ENCODE results near the gene TMEM100. TPM values are rescaled to one million over a fixed set of nuclear protein-coding genes. Genes with fewer than 3 reads are reported as not detected.

The TMEM100 gene
- total and polyA plus RNA-seq, 2 of the 8 experiments (the other 6 are each of a cell fraction or from before 2014, with no cell fraction given) = 0.36 to 0.48 TPM

DNA sequence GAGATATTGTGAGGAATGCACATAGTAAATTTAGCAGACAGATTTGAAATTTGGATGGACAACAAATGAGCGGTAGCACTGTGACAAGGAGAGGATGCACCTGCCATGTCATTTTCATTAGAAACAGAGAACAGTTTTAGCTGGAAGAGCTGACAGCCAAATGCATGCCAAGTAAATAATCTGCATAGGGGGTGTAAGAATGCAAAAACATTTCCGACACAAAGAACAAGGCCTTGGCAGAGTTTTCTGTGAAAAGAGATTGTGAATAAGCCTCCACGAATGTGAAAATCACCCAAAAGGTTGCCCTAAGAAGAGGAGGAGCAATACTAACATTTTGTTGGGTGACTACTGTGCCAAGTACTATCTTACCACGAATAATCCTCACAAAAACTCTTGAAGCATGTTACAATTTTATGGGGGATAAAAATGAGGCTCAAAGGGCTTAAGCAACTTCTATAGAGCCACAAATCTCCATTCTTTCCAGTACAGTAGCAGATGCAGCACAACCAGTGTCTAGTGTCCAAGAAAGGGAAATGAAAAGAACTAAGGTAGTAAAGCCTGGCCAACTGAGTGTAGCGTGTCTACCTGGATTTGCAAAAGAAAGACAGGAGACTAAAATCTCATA is 28.3 kb downstream of the TMEM100 start:
- WGBS, 2 experiments (ENCODE audit: extremely low coverage in 1 of 2, insufficient coverage in 1 of 2, insufficient read length in 1 of 2, insufficient replicate concordance in 2 of 2, low coverage in 1 of 2, low lambda C conversion rate in 2 of 2, missing lambda C conversion rate in 1 of 2) = 65% methylated on average over 5 of the region's 5 CpGs; no CpG with 5 or more reads in 1 of the 2 experiments
- ChIA-PET CTCF (ENCODE audit: partially characterized antibody) (interaction anchor here (1.0 to 1.1 kb wide), 2 partner anchors 11 to 24 kb away, joined by 3 read pairs; no protein-coding TSS in a partner anchor), POLR2A (ENCODE audit: partially characterized antibody) (no interaction called here)
- Histone ChIP-seq H3K18ac (ENCODE audit: extremely low read depth, low read length) (no peak overlapping the region), H4K20me1 (replicated peaks in 1 of 2; ENCODE audit: control insufficient read depth in 1 of 2, insufficient read depth in 2 of 2, low read length in 2 of 2) (no peaks in the 10 kb centered on the region), H3K4me3 (ENCODE audit: extremely low read depth in 1 of 4, insufficient read depth in 2 of 4, low read depth in 3 of 4, low read length in 4 of 4) (no peak overlapping the region), H3K36me3 (ENCODE audit: control insufficient read depth in 2 of 4, insufficient read depth in 4 of 4, low read length in 3 of 4) (no peaks in the 10 kb centered on the region), H3K23ac (ENCODE audit: insufficient read length) (no peak overlapping the region), H2AK5ac (ENCODE audit: low read depth, low read length) (no peak overlapping the region), H3K4ac (replicated peaks; ENCODE audit: insufficient read length, low read depth, low read length) (no peak overlapping the region), H3K14ac (ENCODE audit: insufficient read length) (no peak overlapping the region), H3K4me1 (replicated peaks in 1 of 4; ENCODE audit: control insufficient read depth in 3 of 4, insufficient read depth in 4 of 4, low read length in 3 of 4) (peaks cover 0 to 2% (median 0%) of the 10 kb centered on the region in 4 experiments; a peak in 2 of 7 replicates), H4K8ac (ENCODE audit: extremely low read depth, insufficient read depth, low read length) (no peak overlapping the region), H2BK15ac (ENCODE audit: low read length) (no peak overlapping the region), H3K27ac (ENCODE audit: low read depth, low read length) (no peak overlapping the region), H2BK20ac (ENCODE audit: low read length) (no peak overlapping the region), H3K9ac (replicated peaks in 1 of 4; ENCODE audit: extremely low read depth in 1 of 4, low read depth in 3 of 4, low read length in 3 of 4) (no peak overlapping the region), H2AFZ (ENCODE audit: low read length) (peak overlapping the region; percentile 72; the same call in 1 of the 2 replicates), H4K5ac (ENCODE audit: insufficient read length, low read depth, low read length) (no peak overlapping the region), H3K56ac (replicated peaks; ENCODE audit: insufficient read length, low read depth, low read length) (no peak overlapping the region), H2BK120ac (replicated peaks; ENCODE audit: low read depth, low read length) (no peak overlapping the region), H2BK12ac (ENCODE audit: low read depth, low read length) (no peak overlapping the region), H3K9me3 (ENCODE audit: insufficient read depth in 2 of 2, low read depth in 1 of 2, low read length in 1 of 2) (no peaks in the 10 kb centered on the region), H3K4me2 (ENCODE audit: insufficient read depth in 1 of 2, low read depth in 2 of 2, low read length in 2 of 2) (no peak overlapping the region), H3K27me3 (replicated peaks in 1 of 4; ENCODE audit: control insufficient read depth in 3 of 4, extremely low read depth in 1 of 4, insufficient read depth in 3 of 4, low read length in 3 of 4) (no peaks in the 10 kb centered on the region), H3K23me2 (ENCODE audit: low read depth, low read length) (no peaks in the 10 kb centered on the region), H3K79me2 (ENCODE audit: control insufficient read depth in 1 of 2, insufficient read depth in 2 of 2, low read length in 2 of 2) (no peaks in the 10 kb centered on the region), H3K79me1 (ENCODE audit: low read depth, low read length) (no peaks in the 10 kb centered on the region), H4K91ac (replicated peaks; ENCODE audit: insufficient read length, low read length) (no peak overlapping the region), H2BK5ac (ENCODE audit: low read depth, low read length) (no peak overlapping the region)
- TF ChIP-seq BCL11A (IDR thresholded peaks at IDR 0.05; ENCODE audit: low read depth in 2 of 2, low read length in 2 of 2) (no peak), HDAC2 (IDR thresholded peaks at IDR 0.05; ENCODE audit: borderline replicate concordance in 1 of 2, low read depth in 2 of 2, low read length in 2 of 2) (no peak), TAF1 (IDR thresholded peaks at IDR 0.05; ENCODE audit: low read depth, low read length) (no peak), SIN3A (conservative IDR thresholded peaks at IDR 0.05 in 1 of 2, IDR thresholded peaks at IDR 0.05 in 1 of 2; ENCODE audit: low read depth in 1 of 2, low read length in 2 of 2) (no peak), JUND (IDR thresholded peaks at IDR 0.05; ENCODE audit: low read length) (no peak), PHF8 (conservative IDR thresholded peaks at IDR 0.05; ENCODE audit: low read depth, low read length) (no peak)
- TF ChIP-seq, protein P1, sequence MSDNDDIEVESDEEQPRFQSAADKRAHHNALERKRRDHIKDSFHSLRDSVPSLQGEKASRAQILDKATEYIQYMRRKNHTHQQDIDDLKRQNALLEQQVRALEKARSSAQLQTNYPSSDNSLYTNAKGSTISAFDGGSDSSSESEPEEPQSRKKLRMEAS (IDR thresholded peaks at IDR 0.05) = no peak
- no peak for DNase-seq (ENCODE audit: low read depth in 1 of 2, low spot score in 2 of 2)
- FAIRE-seq = no peak

Data from H1 (cell line).